AG04450 (cell line): ENCODE results near the gene ADTRP. TPM values are rescaled to one million over a fixed set of nuclear protein-coding genes. Genes with fewer than 3 reads are reported as not detected.

Experiments
- CTCF ChIA-PET: fragments of 300-600, 350-600 bp; formaldehyde crosslinking; extraction: SDS; loops from one replicate; lab custom pipeline; 2022; ENCODE audit warnings: antibody characterized with exemption, inconsistent platforms; lab: Charles Lee
- POLR2A ChIA-PET: fragments of 350-600 bp; formaldehyde crosslinking; extraction: SDS; loops from one replicate; lab custom pipeline; 2021; ENCODE audit warnings: antibody characterized with exemption, inconsistent platforms; lab: Yijun Ruan, JAX
- DNase-seq: peaks from one replicate; pipeline ENCODE4 v3.0.0-alpha.2; 2011; ENCODE audit warnings: low read depth, low spot score
- H3K27ac ChIP-seq: one replicate; pipeline ENCODE4 v1.5.1; 2012; ENCODE audit warnings: low read depth, low read length, control low read depth
- H3K27me3 ChIP-seq: one replicate; pipeline ENCODE4 v1.6.0; 2012; ENCODE audit warnings: low read length; ENCODE audit not compliant: control insufficient read depth, insufficient read depth
- H3K4me3 ChIP-seq: 2 replicates; pipeline ENCODE4 v1.5.1; 2011; ENCODE audit warnings: mild to moderate bottlenecking, low read depth, low read length, control low read depth
- H3K9me3 ChIP-seq: 2 replicates; pipeline ENCODE4 v1.5.1; 2012; ENCODE audit warnings: low read length; ENCODE audit not compliant: control insufficient read depth, insufficient read depth
- CTCF ChIP-seq: IDR thresholded peaks from 2 replicates; pipeline ENCODE4 v1.5.1; 2011; ENCODE audit warnings: low read depth, low read length, control low read depth, inconsistent platforms
- polyA plus RNA-seq: library from polyadenylated mRNA; depleted of rRNA; stranded (reverse); fragments of >200 nt; gene quantifications from 2 replicates; pipeline ENCODE4 v1.2.3, GENCODE V29; 2011

ADTRP gene
- polyA plus RNA-seq, 1 experiment = 0.33 TPM

- H3K9me3 ChIP-seq = peaks cover 3% of the 10 kb centered on the region; the same call in 1 of the 2 replicates
- ChIA-PET CTCF (no interaction called here), POLR2A (no interaction called here)
- no peak for DNase-seq
- H3K27ac ChIP-seq = no peak overlapping the region
- no peak for TF ChIP-seq CTCF
- H3K4me3 ChIP-seq = no peak overlapping the region
- no peaks in the 10 kb centered on the region for H3K27me3 ChIP-seq
These were observed 16.6 kb downstream of the ADTRP start for GRCh38 chr6:11761744-11762620.

- CTCF ChIA-PET = no interaction called here
- Histone ChIP-seq H3K9me3 (peaks cover 3% of the 10 kb centered on the region; the same call in 1 of the 2 replicates), H3K27ac (no peak overlapping the region), H3K4me3 (no peak overlapping the region), H3K27me3 (no peaks in the 10 kb centered on the region)
- no peak for TF ChIP-seq CTCF
- POLR2A ChIA-PET = no interaction called here
- no peak for DNase-seq
These were observed 18.6 kb downstream of the ADTRP start for GRCh38 chr6:11760015-11760473.

GRCh38 chr6:11758878-11759277, 19.7 kb downstream of the ADTRP start:
- Histone ChIP-seq H3K9me3 (peaks cover 3% of the 10 kb centered on the region; the same call in 1 of the 2 replicates), H3K4me3 (no peak overlapping the region), H3K27ac (no peak overlapping the region), H3K27me3 (no peaks in the 10 kb centered on the region)
- POLR2A ChIA-PET = no interaction called here
- CTCF ChIA-PET = no interaction called here
- DNase-seq = no peak
- TF ChIP-seq CTCF = no peak

- ChIA-PET CTCF (no interaction called here), POLR2A (no interaction called here)
- no peak for DNase-seq
- peaks cover 3% of the 10 kb centered on the region; the same call in 1 of the 2 replicates for H3K9me3 ChIP-seq
- TF ChIP-seq CTCF = no peak
- no peak overlapping the region for H3K4me3 ChIP-seq
- H3K27ac ChIP-seq = no peak overlapping the region
- H3K27me3 ChIP-seq = no peaks in the 10 kb centered on the region
These were observed 21.9 kb downstream of the ADTRP start for GRCh38 chr6:11756726-11757125.

GRCh38 chr6:11756292-11756691, 22.3 kb downstream of the ADTRP start:
- H3K9me3 ChIP-seq = peaks cover 3% of the 10 kb centered on the region; the same call in 1 of the 2 replicates
- H3K27ac ChIP-seq = no peak overlapping the region
- H3K4me3 ChIP-seq = no peak overlapping the region
- CTCF ChIA-PET = no interaction called here
- TF ChIP-seq CTCF = no peak
- no peak for DNase-seq
- no peaks in the 10 kb centered on the region for H3K27me3 ChIP-seq
- POLR2A ChIA-PET = no interaction called here
